LNCaP clone FGC (cell line): Measurements from ENCODE around the gene IQCE.

Source experiments
- DNase-seq: peaks from one replicate; pipeline ENCODE4 v3.0.0-alpha.2; 2011; ENCODE audit warnings: low read depth
- H3K4me3 ChIP-seq: 2 replicates; pipeline ENCODE4 v1.5.1; 2011; ENCODE audit warnings: mild to moderate bottlenecking, low read depth, low read length, control low read depth
- TF ChIP-seq, protein P1 (sequence below): IDR thresholded peaks from 2 replicates; pipeline ENCODE4 v1.5.1; 2012; ENCODE audit warnings: mild to moderate bottlenecking; ENCODE audit not compliant: control insufficient read depth, insufficient read depth; ENCODE audit errors: extremely low read depth

Gene IQCE

DNA sequence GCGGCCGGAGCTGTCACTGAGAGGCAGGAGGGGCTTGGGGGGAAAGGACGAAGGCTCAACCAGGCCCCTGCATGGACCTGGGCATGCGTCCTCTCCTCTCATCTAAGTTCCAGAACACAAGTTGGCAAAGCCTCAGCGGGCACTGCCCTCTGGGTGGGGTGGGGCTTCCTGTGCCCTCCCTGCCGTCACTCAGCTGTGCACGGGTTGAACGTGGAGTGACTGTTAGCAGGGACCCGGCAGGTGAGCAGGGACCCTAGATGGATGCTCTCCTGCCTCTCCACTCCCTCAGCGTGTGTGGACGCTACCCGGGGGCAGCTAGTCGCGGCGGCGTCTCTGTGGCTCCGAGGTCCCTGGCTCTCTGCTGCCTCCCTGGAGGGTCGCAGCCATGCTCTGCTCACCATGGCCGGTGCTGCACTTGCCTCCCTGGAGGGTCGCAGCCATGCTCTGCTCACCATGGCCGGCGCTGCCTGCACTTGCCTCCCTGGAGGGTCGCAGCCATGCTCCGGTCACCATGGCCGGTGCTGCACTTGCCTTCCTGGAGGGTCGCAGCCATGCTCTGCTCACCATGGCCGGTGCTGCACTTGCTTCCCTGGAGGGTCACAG, 36.6 kb downstream of the IQCE start:
- no peak for DNase-seq
- TF ChIP-seq, protein P1, sequence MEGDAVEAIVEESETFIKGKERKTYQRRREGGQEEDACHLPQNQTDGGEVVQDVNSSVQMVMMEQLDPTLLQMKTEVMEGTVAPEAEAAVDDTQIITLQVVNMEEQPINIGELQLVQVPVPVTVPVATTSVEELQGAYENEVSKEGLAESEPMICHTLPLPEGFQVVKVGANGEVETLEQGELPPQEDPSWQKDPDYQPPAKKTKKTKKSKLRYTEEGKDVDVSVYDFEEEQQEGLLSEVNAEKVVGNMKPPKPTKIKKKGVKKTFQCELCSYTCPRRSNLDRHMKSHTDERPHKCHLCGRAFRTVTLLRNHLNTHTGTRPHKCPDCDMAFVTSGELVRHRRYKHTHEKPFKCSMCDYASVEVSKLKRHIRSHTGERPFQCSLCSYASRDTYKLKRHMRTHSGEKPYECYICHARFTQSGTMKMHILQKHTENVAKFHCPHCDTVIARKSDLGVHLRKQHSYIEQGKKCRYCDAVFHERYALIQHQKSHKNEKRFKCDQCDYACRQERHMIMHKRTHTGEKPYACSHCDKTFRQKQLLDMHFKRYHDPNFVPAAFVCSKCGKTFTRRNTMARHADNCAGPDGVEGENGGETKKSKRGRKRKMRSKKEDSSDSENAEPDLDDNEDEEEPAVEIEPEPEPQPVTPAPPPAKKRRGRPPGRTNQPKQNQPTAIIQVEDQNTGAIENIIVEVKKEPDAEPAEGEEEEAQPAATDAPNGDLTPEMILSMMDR = no peak
- H3K4me3 ChIP-seq = no peak overlapping the region

DNA sequence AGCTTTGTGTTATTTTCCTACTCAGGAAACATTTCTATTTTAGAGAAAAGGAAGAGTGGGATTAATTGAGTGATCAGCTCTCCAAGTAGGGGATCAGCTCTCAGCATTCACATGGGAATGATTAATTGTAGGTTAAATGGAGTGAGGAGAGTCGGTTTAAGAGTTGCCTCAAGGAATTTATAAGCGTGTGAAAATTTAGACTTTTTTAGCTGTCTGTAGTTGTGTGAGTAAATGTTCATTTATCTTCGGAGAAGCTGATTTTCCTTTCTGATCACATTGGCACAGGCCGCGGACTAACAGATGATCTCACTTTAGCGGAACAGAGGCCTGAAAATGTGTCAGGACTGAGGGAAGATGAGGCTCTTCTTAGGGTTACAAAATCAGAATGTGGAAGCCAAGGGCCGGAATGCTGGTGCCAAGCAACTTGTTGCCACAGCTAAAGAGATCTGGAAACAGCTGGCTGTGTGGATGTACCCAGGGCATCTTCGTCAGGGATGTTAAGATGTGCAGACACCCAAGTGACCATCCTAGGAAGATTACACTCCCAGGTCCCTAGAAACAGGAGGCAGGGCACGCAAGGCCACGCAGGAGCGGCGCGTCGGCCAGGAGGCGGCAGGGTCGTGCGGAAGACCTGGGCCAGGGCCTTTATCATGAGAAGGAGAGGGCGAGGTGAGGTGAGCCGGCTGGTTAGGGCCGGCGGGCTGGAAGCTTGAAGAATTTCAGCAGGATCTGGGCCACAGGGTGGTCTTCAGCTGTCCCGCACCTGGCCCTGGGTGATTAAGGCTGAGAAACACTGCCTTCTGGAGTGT, 37.9 kb downstream of the IQCE start:
- no peak for DNase-seq
- no peak overlapping the region for H3K4me3 ChIP-seq
- TF ChIP-seq, protein P1 = no peak

DNA sequence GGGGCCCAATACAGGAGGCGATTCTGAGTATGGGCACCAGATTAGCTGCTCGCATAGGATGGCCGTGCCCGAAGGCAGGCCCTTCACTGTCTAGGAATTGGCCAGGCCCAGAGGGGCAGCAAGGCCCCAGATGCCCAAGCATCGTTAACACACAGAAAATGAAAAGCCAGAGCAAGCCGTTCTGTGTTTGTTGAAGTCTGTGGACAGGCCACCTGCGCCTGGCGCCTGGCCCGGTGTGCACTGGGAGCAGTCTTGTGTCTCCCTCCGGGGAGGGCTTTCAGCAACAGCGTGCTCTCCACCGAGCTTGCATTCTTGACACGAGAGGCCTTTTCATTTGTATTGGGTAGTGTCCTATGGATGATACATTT, 38.5 kb downstream of the IQCE start:
- DNase-seq = no peak
- TF ChIP-seq, protein P1 = no peak
- H3K4me3 ChIP-seq = no peak overlapping the region

DNA sequence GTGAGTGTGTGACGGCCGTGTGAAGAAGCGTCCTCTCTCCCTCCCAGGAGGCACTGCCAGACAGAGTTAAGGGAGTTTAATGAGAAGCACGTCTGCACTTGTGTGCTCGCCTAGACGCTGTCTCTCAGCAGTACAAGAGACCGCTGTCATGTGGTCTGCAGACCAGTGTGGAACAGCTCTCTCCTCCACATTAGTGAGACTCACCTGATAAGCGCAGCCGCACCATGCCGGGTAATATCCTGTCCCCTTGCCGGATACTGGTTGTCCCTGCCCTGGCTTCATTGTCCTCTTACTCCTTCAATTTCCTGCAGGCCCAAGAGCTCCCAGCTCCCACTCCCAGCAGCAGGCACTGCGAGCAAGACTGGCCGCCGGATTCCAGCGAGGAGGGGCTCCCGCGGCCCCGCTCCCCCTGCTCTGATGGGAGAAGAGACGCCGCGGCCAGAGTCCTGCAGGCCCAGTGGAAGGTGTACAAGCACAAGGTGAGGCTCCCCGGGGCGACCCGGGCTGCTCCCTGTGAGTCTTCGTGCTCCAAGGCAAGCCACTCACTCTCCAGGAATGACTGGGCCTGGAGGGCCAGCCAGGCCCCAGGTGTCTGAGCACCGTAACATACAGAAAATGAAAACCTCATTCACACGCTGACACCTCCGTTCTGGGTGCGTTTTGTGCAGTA, 39.5 kb downstream of the IQCE start:
- TF ChIP-seq, protein P1 = no peak
- no peak for DNase-seq
- H3K4me3 ChIP-seq = no peak overlapping the region

DNA sequence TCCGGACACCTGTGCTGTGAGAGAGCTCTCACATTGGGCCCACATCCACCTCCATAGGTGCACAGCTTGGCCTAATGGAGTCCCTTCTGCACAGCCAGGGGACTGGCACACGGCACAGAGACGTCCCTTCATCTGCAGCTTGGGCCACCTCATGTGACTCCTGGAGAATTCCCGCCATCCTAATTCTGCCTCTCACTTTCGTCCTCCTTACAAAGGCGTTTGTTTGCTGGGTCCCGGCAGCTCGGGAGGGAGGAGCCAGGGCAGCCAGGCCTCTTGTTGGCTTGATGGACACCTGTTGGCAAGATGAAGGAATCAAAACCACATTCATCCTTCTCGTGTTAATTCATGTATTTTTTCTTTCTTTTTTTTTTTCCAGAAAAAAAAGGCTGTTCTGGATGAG, 42.3 kb downstream of the IQCE start:
- DNase-seq = no peak
- TF ChIP-seq, protein P1 = no peak
- H3K4me3 ChIP-seq = no peak overlapping the region

DNA sequence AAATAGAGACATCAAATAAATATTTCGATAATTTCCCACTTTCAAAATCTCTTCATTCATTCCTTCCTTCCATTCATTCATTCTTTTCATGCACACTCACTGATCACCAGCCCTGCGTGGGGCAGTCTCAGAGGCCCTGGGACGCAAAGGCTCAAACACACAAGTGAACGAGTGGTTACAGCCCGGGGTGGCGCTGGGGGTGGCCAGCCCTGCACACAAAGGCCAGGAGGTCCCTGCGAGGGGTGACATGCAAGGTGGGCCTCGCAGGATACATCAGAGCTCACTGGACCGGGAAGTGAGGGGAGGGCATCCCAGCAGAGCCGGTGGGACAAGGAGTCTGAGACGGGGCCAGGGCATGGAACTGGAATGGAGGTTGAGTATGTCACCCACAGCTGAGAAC, 43.1 kb downstream of the IQCE start:
- H3K4me3 ChIP-seq = no peak overlapping the region
- DNase-seq = no peak
- TF ChIP-seq, protein P1 = no peak
